Liver (tissue), 3 donors: Measurements from ENCODE around the gene RBM34.

Experiments used
- EGR1 ChIP-seq, 2 donors: IDR thresholded peaks; 2 replicates each; pipeline ENCODE4 v1.6.1; 2016 to 2018; ENCODE audit warnings: antibody characterized with exemption in 2 of 2, low read depth in 2 of 2
- FOXA1 ChIP-seq: IDR thresholded peaks from 2 replicates; pipeline ENCODE4 v1.6.1; 2016; ENCODE audit warnings: antibody characterized with exemption
- GABPA ChIP-seq, 2 donors: IDR thresholded peaks in 1 of 2; conservative IDR thresholded peaks in 1 of 2; 2 replicates each; pipeline ENCODE4 v1.6.1; 2016; ENCODE audit warnings: antibody characterized with exemption in 2 of 2, mild to moderate bottlenecking in 1 of 2, moderate library complexity in 1 of 2
- HNF4G ChIP-seq: IDR thresholded peaks from 2 replicates; pipeline ENCODE4 v1.6.1; 2016; ENCODE audit warnings: antibody characterized with exemption
- JUND ChIP-seq, 2 donors: IDR thresholded peaks; 2 replicates each; pipeline ENCODE4 v1.6.1; 2016; ENCODE audit warnings: antibody characterized with exemption in 2 of 2
- NR2F2 ChIP-seq: IDR thresholded peaks from 2 replicates; pipeline ENCODE4 v1.6.1; 2016; ENCODE audit warnings: antibody characterized with exemption
- RAD21 ChIP-seq, 2 donors: IDR thresholded peaks; 2 replicates each; pipeline ENCODE4 v1.6.1; 2016; ENCODE audit warnings: antibody characterized with exemption in 2 of 2, mild to moderate bottlenecking in 2 of 2
- RXRA ChIP-seq, 2 donors: IDR thresholded peaks; 2 replicates each; pipeline ENCODE4 v1.6.1; 2017 to 2018; ENCODE audit warnings: antibody characterized with exemption in 2 of 2, mild to moderate bottlenecking in 1 of 2
- YY1 ChIP-seq: IDR thresholded peaks from 2 replicates; pipeline ENCODE4 v1.6.1; 2016; ENCODE audit warnings: antibody characterized with exemption, mild to moderate bottlenecking
- TF ChIP-seq, protein P1 (sequence below): fragments of 150-350 bp; IDR thresholded peaks from 2 replicates; pipeline ENCODE4 v1.5.1; 2017; ENCODE audit warnings: improper control_type of control experiment, low read depth, low read length; ENCODE audit not compliant: missing input control
- TF ChIP-seq, protein P2 (sequence below): IDR thresholded peaks from 2 replicates; pipeline ENCODE4 v1.6.1; 2016; ENCODE audit warnings: antibody characterized with exemption, mild to moderate bottlenecking
- donor health status: healthy.
- donor health status: healthy.

DNA sequence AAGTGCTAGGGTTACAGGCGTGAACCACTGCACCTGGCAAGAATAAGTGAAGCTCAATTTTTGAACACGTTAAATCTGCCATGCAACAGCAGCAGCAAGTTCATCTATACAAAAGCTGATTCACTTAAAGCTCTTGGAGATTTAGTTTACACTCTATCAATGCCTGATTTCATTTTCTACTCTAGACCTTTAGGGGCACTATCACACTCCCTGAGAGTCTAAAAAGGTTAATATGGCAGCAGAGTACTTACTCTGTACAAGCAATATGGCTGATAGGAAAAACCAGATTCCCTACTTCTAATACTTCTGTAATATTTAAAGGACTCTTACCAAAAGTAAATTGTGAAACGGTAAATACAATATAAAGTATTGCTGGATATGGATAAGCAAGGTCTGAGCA, 4.8 kb downstream of the RBM34 start:
- TF ChIP-seq GABPA (IDR thresholded peaks at IDR 0.05 in 1 of 2, conservative IDR thresholded peaks at IDR 0.05 in 1 of 2) (no peak), FOXA1 (no peak), YY1 (no peak), JUND (IDR thresholded peaks at IDR 0.05) (no peak), EGR1 (IDR thresholded peaks at IDR 0.05; ENCODE audit: low read depth in 2 of 2) (no peak), NR2F2 (no peak), HNF4G (no peak), RXRA (IDR thresholded peaks at IDR 0.05) (no peak), RAD21 (IDR thresholded peaks at IDR 0.05) (no peak)
- TF ChIP-seq, protein P1, sequence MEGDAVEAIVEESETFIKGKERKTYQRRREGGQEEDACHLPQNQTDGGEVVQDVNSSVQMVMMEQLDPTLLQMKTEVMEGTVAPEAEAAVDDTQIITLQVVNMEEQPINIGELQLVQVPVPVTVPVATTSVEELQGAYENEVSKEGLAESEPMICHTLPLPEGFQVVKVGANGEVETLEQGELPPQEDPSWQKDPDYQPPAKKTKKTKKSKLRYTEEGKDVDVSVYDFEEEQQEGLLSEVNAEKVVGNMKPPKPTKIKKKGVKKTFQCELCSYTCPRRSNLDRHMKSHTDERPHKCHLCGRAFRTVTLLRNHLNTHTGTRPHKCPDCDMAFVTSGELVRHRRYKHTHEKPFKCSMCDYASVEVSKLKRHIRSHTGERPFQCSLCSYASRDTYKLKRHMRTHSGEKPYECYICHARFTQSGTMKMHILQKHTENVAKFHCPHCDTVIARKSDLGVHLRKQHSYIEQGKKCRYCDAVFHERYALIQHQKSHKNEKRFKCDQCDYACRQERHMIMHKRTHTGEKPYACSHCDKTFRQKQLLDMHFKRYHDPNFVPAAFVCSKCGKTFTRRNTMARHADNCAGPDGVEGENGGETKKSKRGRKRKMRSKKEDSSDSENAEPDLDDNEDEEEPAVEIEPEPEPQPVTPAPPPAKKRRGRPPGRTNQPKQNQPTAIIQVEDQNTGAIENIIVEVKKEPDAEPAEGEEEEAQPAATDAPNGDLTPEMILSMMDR, result no peak
- TF ChIP-seq, protein P2, sequence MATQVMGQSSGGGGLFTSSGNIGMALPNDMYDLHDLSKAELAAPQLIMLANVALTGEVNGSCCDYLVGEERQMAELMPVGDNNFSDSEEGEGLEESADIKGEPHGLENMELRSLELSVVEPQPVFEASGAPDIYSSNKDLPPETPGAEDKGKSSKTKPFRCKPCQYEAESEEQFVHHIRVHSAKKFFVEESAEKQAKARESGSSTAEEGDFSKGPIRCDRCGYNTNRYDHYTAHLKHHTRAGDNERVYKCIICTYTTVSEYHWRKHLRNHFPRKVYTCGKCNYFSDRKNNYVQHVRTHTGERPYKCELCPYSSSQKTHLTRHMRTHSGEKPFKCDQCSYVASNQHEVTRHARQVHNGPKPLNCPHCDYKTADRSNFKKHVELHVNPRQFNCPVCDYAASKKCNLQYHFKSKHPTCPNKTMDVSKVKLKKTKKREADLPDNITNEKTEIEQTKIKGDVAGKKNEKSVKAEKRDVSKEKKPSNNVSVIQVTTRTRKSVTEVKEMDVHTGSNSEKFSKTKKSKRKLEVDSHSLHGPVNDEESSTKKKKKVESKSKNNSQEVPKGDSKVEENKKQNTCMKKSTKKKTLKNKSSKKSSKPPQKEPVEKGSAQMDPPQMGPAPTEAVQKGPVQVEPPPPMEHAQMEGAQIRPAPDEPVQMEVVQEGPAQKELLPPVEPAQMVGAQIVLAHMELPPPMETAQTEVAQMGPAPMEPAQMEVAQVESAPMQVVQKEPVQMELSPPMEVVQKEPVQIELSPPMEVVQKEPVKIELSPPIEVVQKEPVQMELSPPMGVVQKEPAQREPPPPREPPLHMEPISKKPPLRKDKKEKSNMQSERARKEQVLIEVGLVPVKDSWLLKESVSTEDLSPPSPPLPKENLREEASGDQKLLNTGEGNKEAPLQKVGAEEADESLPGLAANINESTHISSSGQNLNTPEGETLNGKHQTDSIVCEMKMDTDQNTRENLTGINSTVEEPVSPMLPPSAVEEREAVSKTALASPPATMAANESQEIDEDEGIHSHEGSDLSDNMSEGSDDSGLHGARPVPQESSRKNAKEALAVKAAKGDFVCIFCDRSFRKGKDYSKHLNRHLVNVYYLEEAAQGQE, result no peak
